Right lobe of liver (tissue), 6 donors: ENCODE measurements around the gene GAREM2. TPM values are rescaled to one million over a fixed set of nuclear protein-coding genes. Genes with fewer than 3 reads are reported as not detected.
"Not testable (repeated sequence)": the region's sequence is repeated elsewhere in the genome, so short reads cannot be mapped to it uniquely, and the experiment has no call there.

Experiments used
- ATAC-seq, 4 donors: fragments of 200-7000 bp; cut with Tn5 transposase; one replicate each; pipeline ENCODE4 v1.9.1; 2020; ENCODE audit warnings: mild to moderate bottlenecking in 4 of 4, moderate library complexity in 4 of 4
- DNase-seq, 3 donors: peaks; one replicate each; pipeline ENCODE4 v3.0.0-alpha.2; 2020
- H3K27ac ChIP-seq, 3 donors: fragments of 200-600 bp; one replicate each; pipeline ENCODE4 v1.8.0; 2022
- H3K27me3 ChIP-seq, 2 donors: fragments of 200-600 bp; one replicate each; pipeline ENCODE4 v1.8.0; 2022
- H3K36me3 ChIP-seq, 4 donors: fragments of 200-600 bp; sonication (generic) in 1 of 4; one replicate each; pipeline versions ENCODE4 v1.5.1 to v1.8.0; 2017 to 2022; ENCODE audit warnings: control low read depth in 1 of 4
- H3K4me1 ChIP-seq, 4 donors: fragments of 200-600 bp; sonication (generic) in 1 of 4; one replicate each; pipeline versions ENCODE4 v1.5.1 to v1.8.0; 2017 to 2022; ENCODE audit warnings: control low read depth in 1 of 4
- H3K4me3 ChIP-seq, 3 donors: fragments of 200-600 bp; one replicate each; pipeline ENCODE4 v1.8.0; 2022
- H3K9me3 ChIP-seq, 4 donors: fragments of 200-600 bp; sonication (generic) in 1 of 4; one replicate each; pipeline versions ENCODE4 v1.5.1 to v1.8.0; 2017 to 2022; ENCODE audit warnings: control low read depth in 1 of 4
- POLR2A ChIP-seq: fragments of 450-650 bp; IDR thresholded peaks from one replicate; pipeline ENCODE4 v1.6.1; 2017; ENCODE audit warnings: antibody characterized with exemption, mild to moderate bottlenecking
- WGBS: methylation state at CpG from one replicate; pipeline ENCODE4 v1.1.6; 2018; ENCODE audit warnings: low coverage, low lambda C conversion rate; ENCODE audit not compliant: insufficient coverage; ENCODE audit errors: missing lambda C conversion rate; 5-methylcytosine and 5-hydroxymethylcytosine counted together
- intact Hi-C, 2 donors: fragments of 100-400 bp; cut with DNase I; formaldehyde crosslinking; loops; one replicate each; pipeline versions ENCODE4 v1.11.2 to v1.14.1; 2022
- total RNA-seq, 6 experiments: library from RNA; depleted of rRNA in 2 of 6; stranded (reverse); fragments of >200 nt in 2 of 6; fragmentation: NEBNext Ultra II Directional in 3 of 6; extraction: Animal tissue kit (Norgen Biotek cat#: 25700) in 3 of 6; gene quantifications; one replicate each; pipeline versions ENCODE4 v1.1.0 to v1.2.4, GENCODE V29; 2016 to 2023
- TF ChIP-seq, protein P1 (sequence below), 4 donors: fragments of 200-600 bp in 3 of 4; fragments of 450-650 bp in 1 of 4; IDR thresholded peaks; one replicate each; pipeline versions ENCODE4 v1.5.1 to v1.8.0; 2016 to 2022; ENCODE audit warnings: antibody characterized with exemption in 4 of 4, mild to moderate bottlenecking in 2 of 4
- donor health status: DM: no; HTN: yes; CAD: no.
- donor health status: DM: no; HTN: no; CAD: no.
- donor health status: DM: no; HTN: no; CAD: no.
- donor health status: DM: no; HTN: yes; CAD: no.
- donor health status: DM: no; HTN: yes; CAD: no.

GAREM2 gene
- total RNA-seq, 6 experiments from 2014 or later = 0.11 to 0.34 (median 0.20) TPM; not detected in 1

DNA sequence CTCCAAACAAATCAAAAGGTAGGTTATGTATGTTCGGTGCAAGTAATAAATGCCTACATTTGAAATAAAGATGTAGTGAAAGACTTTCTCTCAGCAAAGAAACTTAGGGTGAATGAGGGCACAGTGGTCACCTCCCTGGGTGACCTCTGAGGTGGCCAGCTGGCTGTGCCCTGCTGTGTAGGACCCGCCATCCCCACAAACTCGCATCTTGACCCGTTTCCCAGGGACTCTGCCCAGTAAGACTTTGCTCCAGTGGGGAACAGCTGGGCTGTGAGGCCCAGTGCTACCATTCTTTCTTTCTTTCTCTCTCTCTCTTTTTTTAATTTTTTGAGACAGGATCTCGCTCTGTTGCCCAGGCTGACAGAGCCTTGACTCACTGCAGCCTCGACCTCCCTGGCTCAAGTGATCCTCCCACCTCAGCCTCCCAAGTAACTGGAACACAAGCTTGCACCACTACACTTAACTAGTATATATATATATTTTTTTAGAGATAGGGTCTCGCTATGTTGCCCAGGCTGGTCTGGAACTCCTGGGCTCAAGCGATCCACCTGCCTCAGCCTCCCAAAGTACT, 8.2 kb upstream of the GAREM2 start:
- peaks cover 0 to 8% (median 0%) of the 10 kb centered on the region in 4 donors for H3K4me1 ChIP-seq
- ATAC-seq (peak in 1 of 4 donors; percentile 23), DNase-seq (peak in 1 of 3 donors; percentile 17)
- intact Hi-C loops = no loop called here
- WGBS = 79% methylated on average over 7 of the region's 8 CpGs
- H3K27me3 ChIP-seq = no peaks in the 10 kb centered on the region
- H3K27ac ChIP-seq = no peak overlapping the region
- H3K36me3 ChIP-seq = no peaks in the 10 kb centered on the region
- H3K4me3 ChIP-seq = no peak overlapping the region
- no peaks in the 10 kb centered on the region for H3K9me3 ChIP-seq
- no peak for TF ChIP-seq POLR2A
- TF ChIP-seq, protein P1, sequence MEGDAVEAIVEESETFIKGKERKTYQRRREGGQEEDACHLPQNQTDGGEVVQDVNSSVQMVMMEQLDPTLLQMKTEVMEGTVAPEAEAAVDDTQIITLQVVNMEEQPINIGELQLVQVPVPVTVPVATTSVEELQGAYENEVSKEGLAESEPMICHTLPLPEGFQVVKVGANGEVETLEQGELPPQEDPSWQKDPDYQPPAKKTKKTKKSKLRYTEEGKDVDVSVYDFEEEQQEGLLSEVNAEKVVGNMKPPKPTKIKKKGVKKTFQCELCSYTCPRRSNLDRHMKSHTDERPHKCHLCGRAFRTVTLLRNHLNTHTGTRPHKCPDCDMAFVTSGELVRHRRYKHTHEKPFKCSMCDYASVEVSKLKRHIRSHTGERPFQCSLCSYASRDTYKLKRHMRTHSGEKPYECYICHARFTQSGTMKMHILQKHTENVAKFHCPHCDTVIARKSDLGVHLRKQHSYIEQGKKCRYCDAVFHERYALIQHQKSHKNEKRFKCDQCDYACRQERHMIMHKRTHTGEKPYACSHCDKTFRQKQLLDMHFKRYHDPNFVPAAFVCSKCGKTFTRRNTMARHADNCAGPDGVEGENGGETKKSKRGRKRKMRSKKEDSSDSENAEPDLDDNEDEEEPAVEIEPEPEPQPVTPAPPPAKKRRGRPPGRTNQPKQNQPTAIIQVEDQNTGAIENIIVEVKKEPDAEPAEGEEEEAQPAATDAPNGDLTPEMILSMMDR (IDR thresholded peaks at IDR 0.05) = no peak

DNA sequence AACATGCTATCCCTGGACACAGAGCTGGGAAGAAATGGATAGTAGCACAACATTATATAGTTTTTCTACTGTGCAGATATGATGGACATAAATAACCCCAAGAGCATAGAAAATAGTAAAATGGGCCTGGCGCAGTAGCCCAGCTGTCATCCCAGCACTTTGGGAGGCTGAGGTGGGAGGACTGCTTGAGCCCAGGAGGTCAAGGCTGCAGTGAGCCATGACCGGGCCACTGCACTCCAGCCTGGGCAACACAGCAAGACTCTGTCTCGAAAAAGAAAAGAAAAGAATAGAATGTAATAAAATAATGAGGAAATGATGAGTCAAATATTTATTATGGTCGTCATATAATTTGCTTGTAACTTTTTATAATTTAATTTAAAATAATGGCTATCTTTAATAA, 7.5 kb upstream of the GAREM2 start:
- intact Hi-C loops = no loop called here
- no peaks in the 10 kb centered on the region for H3K27me3 ChIP-seq
- H3K4me3 ChIP-seq = no peak overlapping the region
- H3K9me3 ChIP-seq = no peaks in the 10 kb centered on the region
- no peak for ATAC-seq
- TF ChIP-seq, protein P1 (IDR thresholded peaks at IDR 0.05) = no peak
- TF ChIP-seq POLR2A = no peak
- no peak overlapping the region for H3K27ac ChIP-seq
- no peaks in the 10 kb centered on the region for H3K36me3 ChIP-seq
- WGBS = 83% methylated on average over 4 of the region's 4 CpGs
- H3K4me1 ChIP-seq = peaks cover 0 to 8% (median 0%) of the 10 kb centered on the region in 4 donors
- peak in 1 of 3 donors; percentile 4 for DNase-seq

DNA sequence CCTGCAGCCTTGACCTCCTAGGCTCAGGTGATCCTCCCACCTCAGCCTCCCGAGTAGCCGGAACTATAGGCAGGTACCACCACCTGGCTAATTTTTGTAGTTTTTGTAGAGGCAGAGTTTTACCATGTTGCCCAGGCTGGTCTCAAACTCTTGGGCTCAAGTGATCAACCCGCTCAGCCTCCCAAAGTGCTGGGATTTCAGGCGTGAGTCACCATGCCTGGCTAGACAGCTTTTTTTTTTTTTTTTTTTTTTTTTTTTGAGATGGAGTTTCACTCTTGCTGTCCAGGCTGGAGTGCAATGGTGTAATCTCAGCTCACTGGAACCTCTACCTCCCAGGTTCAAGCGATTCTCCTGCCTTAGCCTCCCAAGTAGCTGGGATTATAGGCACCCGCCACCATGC, 6.3 kb upstream of the GAREM2 start:
- not testable (repeated sequence) for H3K4me3 ChIP-seq
- DNase-seq = peak in 1 of 3 donors; percentile 7

DNA sequence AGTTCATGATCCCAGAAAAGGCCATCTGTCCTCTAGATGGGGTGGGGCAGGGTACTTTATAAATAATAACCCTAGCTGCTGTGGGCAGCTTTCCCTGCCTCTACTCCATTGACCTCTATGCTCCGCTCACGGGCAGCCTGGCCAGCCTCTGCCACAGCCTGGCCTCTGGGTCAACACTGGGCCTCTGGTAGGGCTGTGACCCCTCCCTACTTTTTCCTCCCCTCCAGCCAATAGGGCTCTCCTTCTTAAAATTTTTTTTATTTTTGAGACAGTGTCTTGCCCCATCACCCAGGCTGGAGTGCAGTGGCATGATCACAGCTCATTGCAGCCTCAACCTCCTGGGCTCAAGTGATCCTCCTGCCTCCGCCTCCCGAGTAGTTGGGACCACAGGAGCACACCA, 4.1 kb upstream of the GAREM2 start:
- no peak overlapping the region for H3K27ac ChIP-seq
- TF ChIP-seq, protein P1 (IDR thresholded peaks at IDR 0.05) = no peak
- TF ChIP-seq POLR2A = no peak
- no peaks in the 10 kb centered on the region for H3K36me3 ChIP-seq
- ATAC-seq (no peak), DNase-seq (peak in 1 of 3 donors; percentile 17)
- H3K4me3 ChIP-seq = no peak overlapping the region
- WGBS = 93% methylated on average over 4 of the region's 4 CpGs
- intact Hi-C loops = no loop called here
- no peaks in the 10 kb centered on the region for H3K27me3 ChIP-seq
- peaks cover 0 to 15% (median 0%) of the 10 kb centered on the region in 4 donors for H3K4me1 ChIP-seq
- no peaks in the 10 kb centered on the region for H3K9me3 ChIP-seq

More for the DNA sequence above, 6.3 kb upstream of the GAREM2 start:
- H3K4me1 ChIP-seq, H3K27me3 ChIP-seq, H3K9me3 ChIP-seq, ATAC-seq, intact Hi-C loops, H3K36me3 ChIP-seq, H3K27ac ChIP-seq: not testable (repeated sequence)
- WGBS = 82% methylated on average over 6 of the region's 6 CpGs

DNA sequence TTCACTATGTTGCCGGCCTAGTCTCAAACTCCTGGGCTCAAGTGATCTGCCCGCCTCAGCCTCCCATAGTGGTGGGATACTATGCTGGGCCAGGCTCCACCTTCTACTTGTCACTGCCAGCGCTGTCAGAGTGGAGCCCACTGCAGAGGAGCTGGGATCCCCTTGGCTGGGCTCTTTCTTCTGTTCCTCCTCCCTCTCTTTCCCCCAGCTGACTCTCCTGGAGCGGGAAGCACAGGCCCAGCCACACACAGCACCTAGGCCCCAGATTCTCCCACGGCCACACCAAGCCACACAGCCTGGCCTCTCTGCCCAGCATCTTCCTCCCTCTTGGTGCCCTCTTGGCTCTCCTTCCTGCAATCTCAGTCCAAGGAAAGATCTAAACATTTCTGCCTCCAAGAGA, 3.7 kb upstream of the GAREM2 start:
- ATAC-seq (no peak), DNase-seq (peak in 1 of 3 donors; percentile 29)
- no peaks in the 10 kb centered on the region for H3K27me3 ChIP-seq
- peaks cover 0 to 11% (median 0%) of the 10 kb centered on the region in 4 donors for H3K4me1 ChIP-seq
- H3K27ac ChIP-seq = no peak overlapping the region
- intact Hi-C loops = no loop called here
- H3K36me3 ChIP-seq = no peaks in the 10 kb centered on the region
- TF ChIP-seq, protein P1 (IDR thresholded peaks at IDR 0.05) = no peak
- TF ChIP-seq POLR2A = no peak
- H3K9me3 ChIP-seq = no peaks in the 10 kb centered on the region
- WGBS = 93% methylated on average over 2 of the region's 5 CpGs
- H3K4me3 ChIP-seq = no peak overlapping the region
